Cardiac fibroblast (primary cell): ENCODE results near the gene RNF144B.

Experiments
- DNase-seq, 2 donors: peaks; one replicate each; pipeline versions ENCODE4 v3.0.0 to v3.0.0-alpha.2; 2010; ENCODE audit warnings: low read depth in 2 of 2
- H3K4me3 ChIP-seq, 2 donors: replicated peaks in 1 of 2; 1 replicate in 1 of 2; 2 replicates in 1 of 2; pipeline ENCODE4 v1.5.1; 2011; ENCODE audit warnings: low read depth in 2 of 2, low read length in 2 of 2, mild to moderate bottlenecking in 2 of 2, moderate library complexity in 1 of 2
- CTCF ChIP-seq: IDR thresholded peaks from one replicate; pipeline ENCODE4 v1.5.1; 2011; ENCODE audit warnings: low read depth, mild to moderate bottlenecking, low read length, inconsistent platforms

RNF144B gene

DNA sequence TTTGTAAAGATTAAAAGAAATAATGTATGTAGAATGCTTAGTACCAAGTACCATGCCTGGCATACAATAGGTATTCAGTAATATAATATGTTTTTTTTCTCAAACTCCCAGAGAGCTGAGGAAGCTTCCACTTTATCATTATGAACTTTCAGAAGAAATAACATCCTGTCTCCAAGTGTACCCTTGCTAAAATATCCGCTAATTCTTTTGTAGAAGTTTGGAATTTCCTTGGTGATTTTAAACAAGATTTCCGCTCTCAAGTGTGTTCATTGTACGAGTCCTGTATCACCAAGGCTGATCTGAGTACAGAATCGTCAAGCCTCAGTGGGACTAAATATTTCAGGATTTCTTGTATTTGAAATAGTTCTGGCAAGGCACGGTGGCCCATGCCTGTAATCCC lies 16.1 kb upstream of the RNF144B start:
- DNase-seq = no peak
- H3K4me3 ChIP-seq = no peak overlapping the region
- TF ChIP-seq CTCF = no peak

DNA sequence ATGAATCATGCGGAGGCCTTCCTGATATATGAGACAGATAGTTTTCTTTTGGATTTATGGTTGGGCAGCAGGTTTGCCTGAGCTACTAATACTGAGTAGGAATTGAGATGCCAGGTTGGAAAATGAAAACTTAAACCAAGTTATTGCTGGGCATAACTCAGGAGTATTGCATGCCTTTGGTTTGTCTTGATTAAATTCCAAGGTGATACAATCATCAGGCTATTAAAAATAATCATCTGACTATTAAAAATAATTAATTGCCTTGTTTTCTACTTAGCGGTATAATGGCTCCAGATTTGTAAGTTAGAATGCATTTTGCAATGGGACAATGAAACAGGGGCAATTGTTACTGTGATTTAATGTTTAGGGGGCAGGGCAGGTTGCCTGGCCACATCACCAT lies 15.5 kb upstream of the RNF144B start:
- no peak for DNase-seq
- TF ChIP-seq CTCF = no peak
- H3K4me3 ChIP-seq = no peak overlapping the region

DNA sequence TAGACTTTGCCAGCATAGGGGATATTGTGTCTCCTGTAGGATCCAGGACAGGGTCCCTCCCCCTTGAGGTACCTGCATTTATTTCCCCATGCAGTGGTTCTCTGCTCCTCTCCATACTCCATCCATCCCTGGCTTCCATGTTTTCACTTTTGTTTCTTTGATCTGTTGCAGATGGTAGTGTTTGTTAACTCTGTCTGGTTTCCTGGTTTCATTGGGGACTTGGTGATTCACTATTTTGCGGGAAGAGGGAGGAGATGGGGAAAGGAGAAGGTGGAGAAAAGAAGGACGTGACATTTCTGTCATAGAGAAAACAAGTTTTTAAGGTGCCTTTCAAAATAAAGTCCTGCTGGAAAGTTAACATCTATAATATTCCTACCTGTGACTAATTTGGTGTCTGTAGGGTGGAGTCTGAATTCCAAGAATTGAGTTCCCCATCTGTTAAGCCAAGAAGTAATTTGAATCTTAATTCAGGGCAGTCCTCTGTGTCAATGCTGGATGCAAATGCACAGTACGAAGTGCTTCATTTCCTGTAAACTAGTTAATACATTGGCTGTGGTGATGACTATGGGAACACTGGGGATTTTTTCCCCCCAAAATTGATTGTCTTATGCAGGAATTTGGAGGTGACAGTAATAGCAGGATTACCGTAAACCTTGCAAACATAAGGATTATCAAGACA lies 6.9 kb upstream of the RNF144B start:
- DNase-seq = peak in 1 of 2 donors; percentile 32
- TF ChIP-seq CTCF = no peak
- H3K4me3 ChIP-seq = no peak overlapping the region

DNA sequence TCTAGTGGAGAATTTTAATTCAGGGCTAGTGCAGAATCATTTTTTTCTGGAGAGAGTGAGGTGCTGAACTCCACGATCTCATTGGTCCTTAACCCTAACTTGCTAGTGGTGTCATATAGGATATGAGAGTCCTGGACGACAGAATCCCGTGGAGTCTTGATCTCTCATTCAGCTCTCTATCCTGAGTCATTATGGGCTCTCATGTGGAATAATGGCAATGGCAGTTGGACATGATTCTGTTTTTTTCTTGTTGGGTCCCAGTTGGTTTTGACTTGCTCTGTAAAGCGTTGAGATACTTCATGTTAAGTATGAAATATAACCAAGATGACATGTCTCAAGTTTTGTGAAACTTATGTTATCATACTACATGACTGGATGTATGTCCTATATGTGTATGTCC lies 6.3 kb upstream of the RNF144B start:
- no peak for TF ChIP-seq CTCF
- H3K4me3 ChIP-seq = no peak overlapping the region
- DNase-seq = no peak

DNA sequence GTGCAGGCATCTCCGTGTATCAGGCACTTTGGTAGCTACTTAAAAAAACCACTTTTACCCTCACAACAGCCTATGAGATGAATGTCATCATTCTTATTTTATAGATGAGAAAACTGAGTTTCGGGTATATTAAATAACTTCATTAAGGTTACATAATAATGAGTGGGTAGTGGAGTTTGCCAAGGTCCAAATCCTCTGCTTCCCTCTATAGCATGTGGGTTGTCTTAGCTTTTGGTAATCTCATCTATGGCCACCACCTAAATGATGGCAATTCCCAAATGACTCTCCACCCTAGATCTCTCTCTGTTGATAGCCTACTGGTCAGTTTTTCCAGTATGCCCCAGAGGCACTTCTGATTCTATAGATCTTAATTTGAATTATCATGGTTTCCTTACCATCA lies 3.7 kb upstream of the RNF144B start:
- no peak overlapping the region for H3K4me3 ChIP-seq
- TF ChIP-seq CTCF = no peak
- no peak for DNase-seq

GRCh38 chr6:18384621-18385020 lies 2.5 kb upstream of the RNF144B start:
- no peak for TF ChIP-seq CTCF
- H3K4me3 ChIP-seq = no peak overlapping the region
- DNase-seq = no peak
